Suprapubic skin (tissue), 4 donors: ENCODE measurements around the gene CUTA. TPM values are rescaled to one million over a fixed set of nuclear protein-coding genes. Genes with fewer than 3 reads are reported as not detected.
A peak's percentile ranks its signal among the peaks of the same experiment; 100 is the strongest.

Experiments
- DNase-seq, 2 donors: peaks; one replicate each; pipeline ENCODE4 v3.0.0-alpha.2; 2019; ENCODE audit warnings: low spot score in 2 of 2
- H3K27ac ChIP-seq: fragments of 200-600 bp; sonication (generic); one replicate; pipeline ENCODE4 v1.5.1; 2019
- H3K27me3 ChIP-seq: fragments of 200-600 bp; sonication (generic); one replicate; pipeline ENCODE4 v1.5.1; 2019
- H3K36me3 ChIP-seq: fragments of 200-600 bp; sonication (generic); one replicate; pipeline ENCODE4 v1.5.1; 2019
- H3K4me1 ChIP-seq: fragments of 200-600 bp; sonication (generic); one replicate; pipeline ENCODE4 v1.5.1; 2019
- H3K4me3 ChIP-seq: fragments of 200-600 bp; sonication (generic); one replicate; pipeline ENCODE4 v1.5.1; 2019; ENCODE audit warnings: mild to moderate bottlenecking
- H3K9me3 ChIP-seq: fragments of 200-600 bp; sonication (generic); one replicate; pipeline ENCODE4 v1.5.1; 2019
- CTCF ChIP-seq, 2 donors: fragments of 200-600 bp in 1 of 2; fragments of 450-650 bp in 1 of 2; sonication (generic) in 1 of 2; IDR thresholded peaks; one replicate each; pipeline ENCODE4 v1.5.1; 2016 to 2019; ENCODE audit warnings: antibody characterized with exemption in 2 of 2, mild to moderate bottlenecking in 1 of 2, moderate library complexity in 1 of 2
- EP300 ChIP-seq: sonication (generic); formaldehyde crosslinking; IDR thresholded peaks from one replicate; pipeline ENCODE4 v1.6.1; 2017; ENCODE audit warnings: antibody characterized with exemption
- POLR2A ChIP-seq, 2 donors: fragments of 450-650 bp; IDR thresholded peaks; one replicate each; pipeline ENCODE4 v1.6.1; 2017; ENCODE audit warnings: antibody characterized with exemption in 2 of 2, mild to moderate bottlenecking in 2 of 2, moderate library complexity in 2 of 2
- POLR2AphosphoS5 ChIP-seq, 3 donors: sonication (generic); formaldehyde crosslinking; IDR thresholded peaks; one replicate each; pipeline ENCODE4 v1.6.1; 2017; ENCODE audit warnings: antibody characterized with exemption in 3 of 3
- WGBS: methylation state at CpG from one replicate; pipeline ENCODE4 v1.1.5; 2018; 5-methylcytosine and 5-hydroxymethylcytosine counted together
- total RNA-seq, 4 donors: library from RNA; depleted of rRNA; stranded (reverse); fragments of >200 nt; gene quantifications; one replicate each; pipeline ENCODE4 v1.1.0, GENCODE V29; 2016

CUTA gene
- total RNA-seq, 4 donors from 2014 or later: 119 to 185 (median 159) TPM

GRCh38 chr6:33397541-33397940, 20.4 kb downstream of the CUTA start:
- 90% methylated on average over 1 of the region's 1 CpG for WGBS
- Histone ChIP-seq H3K27ac (no peak overlapping the region), H3K4me3 (no peak overlapping the region), H3K9me3 (no peaks in the 10 kb centered on the region), H3K27me3 (no peaks in the 10 kb centered on the region), H3K4me1 (peaks cover under 1% of the 10 kb centered on the region), H3K36me3 (no peaks in the 10 kb centered on the region)
- TF ChIP-seq EP300 (no peak), POLR2A (IDR thresholded peaks at IDR 0.05) (no peak), CTCF (IDR thresholded peaks at IDR 0.05) (no peak), POLR2AphosphoS5 (IDR thresholded peaks at IDR 0.05) (no peak)
- no peak for DNase-seq

- Histone ChIP-seq H3K4me1 (peaks cover 17% of the 10 kb centered on the region), H3K4me3 (no peak overlapping the region), H3K36me3 (no peaks in the 10 kb centered on the region), H3K27ac (no peak overlapping the region), H3K9me3 (no peaks in the 10 kb centered on the region), H3K27me3 (no peaks in the 10 kb centered on the region)
- DNase-seq: no peak
- 54% methylated on average over 3 of the region's 3 CpGs for WGBS
- TF ChIP-seq POLR2AphosphoS5 (IDR thresholded peaks at IDR 0.05): no peak
Measured at GRCh38 chr6:33392979-33393378, 24.9 kb downstream of the CUTA start.

DNA sequence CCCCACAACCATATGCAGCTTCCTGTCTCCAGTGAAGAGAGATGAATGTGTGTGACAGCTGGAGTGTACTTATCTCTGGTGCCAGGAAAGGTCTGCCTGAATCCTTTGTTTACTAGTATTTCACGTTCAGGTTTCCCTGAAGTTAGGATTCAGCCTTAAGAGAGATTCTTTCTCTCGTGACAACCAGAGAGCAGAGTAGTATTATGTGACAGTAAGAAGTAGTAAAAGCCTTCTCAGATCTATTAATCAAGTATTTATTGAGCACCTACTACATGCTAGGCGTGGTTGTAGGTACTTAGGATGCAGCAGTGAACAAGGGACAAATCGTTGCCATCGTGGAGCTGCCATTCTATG, 25.3 kb downstream of the CUTA start:
- WGBS: 35% methylated on average over 5 of the region's 5 CpGs
- DNase-seq: no peak
- Histone ChIP-seq H3K27ac (no peak overlapping the region), H3K27me3 (no peaks in the 10 kb centered on the region), H3K4me1 (peaks cover 17% of the 10 kb centered on the region), H3K4me3 (peak overlapping the region; percentile 75), H3K36me3 (no peaks in the 10 kb centered on the region), H3K9me3 (no peaks in the 10 kb centered on the region)
- TF ChIP-seq POLR2AphosphoS5 (IDR thresholded peaks at IDR 0.05) (no peak), CTCF (IDR thresholded peaks at IDR 0.05) (no peak), EP300 (no peak), POLR2A (IDR thresholded peaks at IDR 0.05) (no peak)

DNA sequence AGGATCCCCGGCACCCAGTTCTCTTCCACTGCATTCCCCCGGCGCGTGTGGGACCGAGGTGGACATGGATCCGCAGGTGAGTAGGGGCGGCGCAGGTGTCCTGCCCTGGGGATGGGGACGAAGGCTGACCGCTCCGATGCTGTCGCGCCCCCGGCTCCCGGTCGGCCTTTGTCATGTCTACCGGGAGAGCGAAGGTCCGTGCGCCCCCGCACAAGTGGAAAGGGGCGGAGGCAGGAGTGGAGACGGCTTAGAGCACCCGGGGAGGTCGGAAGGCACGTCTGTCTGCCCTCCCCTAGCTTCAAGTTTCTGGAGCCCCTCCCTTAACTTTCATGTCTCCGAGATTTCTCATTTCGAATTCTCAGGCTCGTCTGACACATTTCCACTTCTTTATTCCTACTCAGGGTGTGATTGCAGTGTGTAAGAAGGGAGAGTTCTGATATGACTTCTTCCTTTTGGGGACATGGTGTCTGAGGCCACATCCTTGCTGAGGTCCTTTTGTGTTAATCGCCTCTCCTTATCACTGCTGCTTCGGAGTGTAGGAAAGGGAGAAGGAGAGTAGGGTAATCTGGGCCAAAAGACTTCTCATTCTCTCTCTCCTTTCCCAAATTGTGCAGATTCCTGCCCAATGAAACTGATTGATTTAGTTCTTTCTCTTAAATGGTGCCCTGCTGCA, 25.8 kb downstream of the CUTA start:
- Histone ChIP-seq H3K4me1 (peaks cover 17% of the 10 kb centered on the region), H3K4me3 (peak overlapping the region; percentile 75), H3K36me3 (no peaks in the 10 kb centered on the region), H3K27me3 (no peaks in the 10 kb centered on the region), H3K27ac (peak overlapping the region; percentile 51), H3K9me3 (no peaks in the 10 kb centered on the region)
- TF ChIP-seq EP300: no peak
- TF ChIP-seq POLR2A (IDR thresholded peaks at IDR 0.05): no peak
- no peak for TF ChIP-seq CTCF (IDR thresholded peaks at IDR 0.05)
- TF ChIP-seq POLR2AphosphoS5 (IDR thresholded peaks at IDR 0.05): no peak
- 0% methylated on average over 30 of the region's 31 CpGs for WGBS
- no peak for DNase-seq

- peak within 1 kb of the TSS; percentile 75 for H3K4me3 ChIP-seq
Measured at GRCh38 chr6:33391278-33391921, 26.5 kb downstream of the CUTA start, which contains the start of gene KIFC1. TSS of gene KIFC1 (plus strand) at chr6:33391823. CDS start at chr6:33391986, 163 bp downstream.

More at GRCh38 chr6:33391278-33391921, 26.5 kb downstream of the CUTA start, which contains the start of gene KIFC1:
- H3K36me3 ChIP-seq: no peaks in the 10 kb centered on the region
- peaks cover 17% of the 10 kb centered on the region for H3K4me1 ChIP-seq
- H3K27me3 ChIP-seq: no peaks in the 10 kb centered on the region
- no peak for TF ChIP-seq POLR2A (IDR thresholded peaks at IDR 0.05)
- TF ChIP-seq POLR2AphosphoS5 (IDR thresholded peaks at IDR 0.05): peak; percentile 62 to 97 (median 80)
- peak; percentile 61 for TF ChIP-seq EP300
- TF ChIP-seq CTCF (IDR thresholded peaks at IDR 0.05): peak; percentile 96 to 98
- WGBS: under 1% methylated on average over 52 of the region's 67 CpGs
- peak within 1 kb of the TSS; percentile 86 for H3K27ac ChIP-seq
- H3K9me3 ChIP-seq: no peaks in the 10 kb centered on the region
- DNase-seq: peak; percentile 99 to 100
